ENCODE measurements around the gene PHC1.
"Not testable (repeated sequence)": the region's sequence is repeated elsewhere in the genome, so short reads cannot be mapped to it uniquely, and the experiment has no call there.

Gene PHC1

GRCh38 chr12:8917751-8918150, 3.4 kb downstream of the PHC1 start:
- DNase-seq, result no peak
- TF ChIP-seq GATA1 (IDR thresholded peaks at IDR 0.05; ENCODE audit: low read depth, low read length) (no peak), POLR2A (IDR thresholded peaks at IDR 0.05; ENCODE audit: low read length) (no peak)

- DNase-seq, result not testable (repeated sequence)
Measured at GRCh38 chr12:8919643-8920042, 5.3 kb downstream of the PHC1 start.

- DNase-seq, result no peak
- TF ChIP-seq POLR2A (IDR thresholded peaks at IDR 0.05; ENCODE audit: low read length), result no peak
- TF ChIP-seq GATA1 (IDR thresholded peaks at IDR 0.05; ENCODE audit: low read depth, low read length), result no peak
Measured at GRCh38 chr12:8922544-8922943, 8.2 kb downstream of the PHC1 start.

- peak in 1 of 2 experiments; percentile 14 for DNase-seq
Measured at GRCh38 chr12:8930655-8931323, 16.5 kb downstream of the PHC1 start.

GRCh38 chr12:8932464-8932863, 18.2 kb downstream of the PHC1 start:
- not testable (repeated sequence) for DNase-seq

- DNase-seq, result not testable (repeated sequence)
Measured at GRCh38 chr12:8934080-8934479, 19.8 kb downstream of the PHC1 start.

GRCh38 chr12:8936735-8937134, 22.4 kb downstream of the PHC1 start:
- TF ChIP-seq GATA1 (IDR thresholded peaks at IDR 0.05; ENCODE audit: low read depth, low read length), result no peak
- no peak for TF ChIP-seq POLR2A (IDR thresholded peaks at IDR 0.05; ENCODE audit: low read length)
- DNase-seq, result no peak

- not testable (repeated sequence) for DNase-seq
Measured at GRCh38 chr12:8937842-8938442, 23.6 kb downstream of the PHC1 start.

- TF ChIP-seq GATA1 (IDR thresholded peaks at IDR 0.05; ENCODE audit: low read depth, low read length), result no peak
- TF ChIP-seq POLR2A (IDR thresholded peaks at IDR 0.05; ENCODE audit: low read length), result no peak
- no peak for DNase-seq
Measured at GRCh38 chr12:8941691-8942478, 27.6 kb downstream of the PHC1 start.

- no peak for TF ChIP-seq GATA1 (IDR thresholded peaks at IDR 0.05; ENCODE audit: low read depth, low read length)
- no peak for TF ChIP-seq POLR2A (IDR thresholded peaks at IDR 0.05; ENCODE audit: low read length)
- DNase-seq, result no peak
Measured at GRCh38 chr12:8943565-8944186, 29.4 kb downstream of the PHC1 start.

- DNase-seq, result no peak
- TF ChIP-seq GATA1 (IDR thresholded peaks at IDR 0.05; ENCODE audit: low read depth, low read length) (no peak), POLR2A (IDR thresholded peaks at IDR 0.05; ENCODE audit: low read length) (no peak)
Measured at GRCh38 chr12:8946733-8947132, 32.4 kb downstream of the PHC1 start.

GRCh38 chr12:8947737-8948136, 33.4 kb downstream of the PHC1 start:
- TF ChIP-seq GATA1 (IDR thresholded peaks at IDR 0.05; ENCODE audit: low read depth, low read length), result no peak
- no peak for TF ChIP-seq POLR2A (IDR thresholded peaks at IDR 0.05; ENCODE audit: low read length)
- DNase-seq, result peak; percentile 8 to 13

GRCh38 chr12:8948701-8949341, 34.5 kb downstream of the PHC1 start:
- TF ChIP-seq POLR2A (IDR thresholded peaks at IDR 0.05; ENCODE audit: low read length), result no peak
- no peak for TF ChIP-seq GATA1 (IDR thresholded peaks at IDR 0.05; ENCODE audit: low read depth, low read length)
- peak; percentile 68 to 70 for DNase-seq

- peak; percentile 97 to 99 for DNase-seq
- TF ChIP-seq GATA1 (IDR thresholded peaks at IDR 0.05; ENCODE audit: low read depth, low read length), result no peak
- TF ChIP-seq POLR2A (IDR thresholded peaks at IDR 0.05; ENCODE audit: low read length), result peak; percentile 88
Measured at GRCh38 chr12:8949342-8950220, 35.3 kb downstream of the PHC1 start, which contains the start of gene M6PR. TSS of gene M6PR (minus strand) at chr12:8949645. CDS start at chr12:8946404, 3,241 bp downstream.
